ENCODE results near the gene ISM2.

DNA sequence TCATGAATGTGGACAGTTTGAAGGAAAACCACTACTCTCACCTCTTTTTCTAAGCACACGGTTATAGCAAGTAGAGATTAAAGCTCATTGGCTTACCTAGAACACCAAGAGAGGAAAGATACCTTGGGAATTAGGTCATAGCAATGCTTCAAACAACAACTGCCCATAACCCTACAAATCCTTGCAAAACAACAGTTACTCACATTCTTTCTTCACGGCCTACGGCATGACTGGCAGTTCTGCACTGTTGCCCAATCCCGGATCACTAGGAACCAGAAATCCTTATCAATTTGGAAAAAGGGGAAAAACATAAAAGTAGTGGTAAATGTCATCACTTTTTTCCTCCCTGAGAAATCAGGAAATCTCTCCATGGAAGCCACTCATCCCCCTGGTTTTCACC, 9.6 kb upstream of the ISM2 start:
- TF ChIP-seq, protein P1, sequence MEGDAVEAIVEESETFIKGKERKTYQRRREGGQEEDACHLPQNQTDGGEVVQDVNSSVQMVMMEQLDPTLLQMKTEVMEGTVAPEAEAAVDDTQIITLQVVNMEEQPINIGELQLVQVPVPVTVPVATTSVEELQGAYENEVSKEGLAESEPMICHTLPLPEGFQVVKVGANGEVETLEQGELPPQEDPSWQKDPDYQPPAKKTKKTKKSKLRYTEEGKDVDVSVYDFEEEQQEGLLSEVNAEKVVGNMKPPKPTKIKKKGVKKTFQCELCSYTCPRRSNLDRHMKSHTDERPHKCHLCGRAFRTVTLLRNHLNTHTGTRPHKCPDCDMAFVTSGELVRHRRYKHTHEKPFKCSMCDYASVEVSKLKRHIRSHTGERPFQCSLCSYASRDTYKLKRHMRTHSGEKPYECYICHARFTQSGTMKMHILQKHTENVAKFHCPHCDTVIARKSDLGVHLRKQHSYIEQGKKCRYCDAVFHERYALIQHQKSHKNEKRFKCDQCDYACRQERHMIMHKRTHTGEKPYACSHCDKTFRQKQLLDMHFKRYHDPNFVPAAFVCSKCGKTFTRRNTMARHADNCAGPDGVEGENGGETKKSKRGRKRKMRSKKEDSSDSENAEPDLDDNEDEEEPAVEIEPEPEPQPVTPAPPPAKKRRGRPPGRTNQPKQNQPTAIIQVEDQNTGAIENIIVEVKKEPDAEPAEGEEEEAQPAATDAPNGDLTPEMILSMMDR (conservative IDR thresholded peaks at IDR 0.05 in 1 of 2, IDR thresholded peaks at IDR 0.05 in 1 of 2; ENCODE audit: extremely low read depth in 1 of 2, insufficient read depth in 1 of 2, low read depth in 1 of 2, low read length in 2 of 2) = no peak
- TF ChIP-seq EZH2 (IDR thresholded peaks at IDR 0.05; ENCODE audit: borderline replicate concordance, low read length) = no peak

Data from mammary epithelial cell (primary cell).